HG02981 (cell line): Measurements from ENCODE around the gene TMEM45B.
"Not testable (repeated sequence)": the region's sequence is repeated elsewhere in the genome, so short reads cannot be mapped to it uniquely, and the experiment has no call there.

Experiments
- ATAC-seq: cut with Tn5 transposase; IDR thresholded peaks from one replicate; pipeline ENCODE4 v1.9.1; 2021; ENCODE audit warnings: mild to moderate bottlenecking, moderate library complexity; ENCODE audit not compliant: unreplicated experiment

Gene TMEM45B

GRCh38 chr11:129815596-129816461, at the start of gene TMEM45B:
TSS of gene TMEM45B (plus strand) at chr11:129815848. CDS start at chr11:129852483, 36,635 bp downstream.
- no peak for ATAC-seq

- ATAC-seq: no peak
Observed at GRCh38 chr11:129766898-129767604, 48.6 kb upstream of the TMEM45B start.

GRCh38 chr11:129767827-129768226, 47.8 kb upstream of the TMEM45B start:
- no peak for ATAC-seq

DNA sequence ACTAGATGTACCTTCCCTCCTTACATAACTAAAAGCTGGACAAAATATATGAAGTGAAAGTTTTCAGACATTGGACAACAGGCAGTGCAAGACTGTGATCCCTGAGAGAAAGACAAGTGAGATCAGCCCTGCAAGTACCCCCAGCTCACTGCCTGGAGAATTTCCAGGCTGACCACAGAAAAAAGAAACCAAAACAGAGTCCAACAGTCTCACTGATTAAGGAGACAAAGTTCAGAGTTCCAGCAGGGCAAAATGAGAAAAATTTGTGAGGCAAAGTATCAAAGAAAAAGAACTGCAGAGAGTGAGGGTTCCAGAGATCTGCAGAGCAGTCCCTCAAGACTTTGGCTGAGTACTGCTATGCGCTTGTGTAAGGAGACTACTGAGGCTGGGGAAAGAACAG, 47.3 kb upstream of the TMEM45B start:
- no peak for ATAC-seq

DNA sequence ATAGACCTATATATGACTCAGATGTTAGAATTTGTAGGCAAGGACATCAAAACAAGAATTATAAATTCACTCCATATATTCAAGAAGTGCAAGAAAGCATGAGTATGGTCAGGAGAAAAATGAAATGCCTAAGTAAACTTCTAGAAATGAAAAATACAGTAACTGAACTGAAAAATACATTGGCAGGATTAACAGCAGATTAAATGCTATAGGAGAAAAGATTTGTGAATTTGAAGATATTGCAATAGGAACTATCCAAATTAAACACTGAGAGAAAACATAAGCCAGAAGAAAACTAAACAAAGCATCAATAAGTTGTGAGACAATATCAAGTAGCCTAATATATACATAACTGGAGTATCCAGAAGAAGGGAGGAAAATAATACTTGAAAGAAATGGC, 46.6 kb upstream of the TMEM45B start:
- ATAC-seq: no peak

- ATAC-seq: no peak
Observed at GRCh38 chr11:129770993-129771392, 44.7 kb upstream of the TMEM45B start.

- ATAC-seq: not testable (repeated sequence)
Observed at GRCh38 chr11:129771456-129771855, 44.2 kb upstream of the TMEM45B start.

GRCh38 chr11:129778877-129779276, 36.8 kb upstream of the TMEM45B start:
- no peak for ATAC-seq

DNA sequence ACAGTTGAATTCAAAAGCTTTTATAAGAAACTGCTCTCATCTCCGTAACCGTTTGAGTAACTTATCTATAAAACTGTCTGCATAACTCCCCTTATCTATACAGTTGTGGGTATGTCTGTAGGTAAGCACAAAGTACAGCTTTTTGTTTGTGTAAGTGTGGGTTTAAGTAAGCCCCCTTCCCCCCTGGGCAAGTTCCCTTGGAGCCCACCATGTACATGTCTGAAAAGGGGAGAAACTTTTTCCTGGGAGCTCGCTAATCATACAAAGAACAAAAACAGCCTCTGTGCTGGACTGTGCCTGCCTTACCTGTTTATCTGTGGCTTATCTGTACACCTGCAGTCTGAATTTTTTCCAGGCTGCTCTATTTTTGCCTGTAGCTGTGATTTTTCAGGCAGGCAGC, 36.3 kb upstream of the TMEM45B start:
- ATAC-seq: no peak

DNA sequence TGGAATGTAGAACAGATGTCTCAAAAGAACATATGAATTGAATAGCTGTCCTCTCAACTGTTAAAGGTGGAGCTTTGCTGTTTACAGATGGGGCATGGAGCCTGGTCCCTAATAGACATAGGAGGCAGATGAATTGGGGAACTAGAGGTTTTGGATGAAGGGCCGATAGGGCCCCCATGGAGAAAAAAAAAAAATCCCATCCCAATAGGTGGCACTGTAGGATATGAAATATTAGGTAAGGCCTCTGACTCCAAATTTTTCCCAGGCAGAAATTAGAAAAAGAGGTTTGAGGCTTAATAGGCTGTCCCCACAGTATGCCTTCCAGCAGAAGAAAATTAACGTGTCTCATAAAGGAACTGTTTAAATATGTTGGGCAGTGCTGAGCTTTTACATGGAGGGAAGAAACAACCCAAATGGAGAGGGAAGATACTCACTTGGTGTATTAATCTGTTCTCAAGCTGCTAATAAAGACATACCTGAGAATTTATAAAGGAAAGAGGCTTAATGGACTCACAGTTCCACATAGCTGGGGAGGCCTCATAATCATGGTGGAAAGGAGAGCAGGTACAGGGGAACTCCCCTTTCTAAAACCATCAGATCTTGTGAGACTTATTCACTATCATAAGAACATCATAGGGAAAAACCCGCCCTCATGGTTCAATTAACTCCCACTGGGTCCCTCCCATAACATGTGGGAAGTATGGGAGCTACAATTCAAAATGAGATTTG, 30.1 kb upstream of the TMEM45B start:
- ATAC-seq: no peak

- ATAC-seq: not testable (repeated sequence)
Observed at GRCh38 chr11:129786112-129786416, 29.6 kb upstream of the TMEM45B start.

DNA sequence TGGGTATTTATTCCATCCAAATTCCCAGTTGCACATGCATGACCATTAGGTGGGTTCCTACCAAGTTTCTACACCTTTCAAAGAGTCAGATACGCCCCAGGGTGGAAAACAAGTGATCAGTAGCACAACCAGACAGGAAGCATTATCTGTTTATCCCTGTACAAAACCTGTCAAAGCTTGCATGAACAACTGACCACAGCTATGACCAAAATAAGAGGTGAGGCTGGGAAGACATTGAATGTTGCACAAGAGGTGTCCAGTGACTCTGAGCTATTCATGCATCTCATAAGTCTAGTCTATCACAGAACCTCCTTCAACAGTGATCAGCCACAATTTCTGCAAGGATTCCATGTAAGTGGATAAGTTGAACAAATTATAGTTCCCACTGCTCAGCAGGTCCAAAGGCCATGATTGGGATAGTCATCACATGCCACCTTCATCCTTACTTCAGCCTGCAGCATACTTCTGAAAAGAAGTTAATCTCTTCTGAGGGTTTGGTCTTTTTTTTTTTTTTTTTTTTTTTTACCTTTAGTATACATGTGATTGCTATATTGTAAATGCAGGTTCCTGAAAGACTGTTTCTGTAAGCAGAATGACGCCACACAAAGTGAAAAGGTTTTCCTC, 28.0 kb upstream of the TMEM45B start:
- no peak for ATAC-seq

- ATAC-seq: no peak
Observed at GRCh38 chr11:129788278-129788677, 27.4 kb upstream of the TMEM45B start.

DNA sequence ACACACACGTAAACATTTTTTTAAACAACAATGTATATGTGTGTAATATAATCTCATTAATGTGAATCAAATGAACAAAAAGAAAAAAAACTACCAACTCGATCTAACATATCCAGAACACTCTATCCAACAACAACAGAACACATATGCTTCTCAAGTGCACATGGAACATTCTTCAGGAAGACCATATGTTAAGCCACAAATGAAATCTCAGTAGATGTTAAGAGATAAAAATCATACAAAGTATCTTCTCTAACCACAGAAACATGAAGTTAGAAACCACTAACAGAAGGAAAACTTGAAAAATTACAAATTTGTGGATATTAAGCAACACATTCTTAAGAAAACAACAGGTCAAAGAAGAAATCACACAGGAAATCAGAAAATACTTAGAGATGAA, 25.5 kb upstream of the TMEM45B start:
- ATAC-seq: no peak

- no peak for ATAC-seq
Observed at GRCh38 chr11:129791515-129791914, 24.1 kb upstream of the TMEM45B start.

DNA sequence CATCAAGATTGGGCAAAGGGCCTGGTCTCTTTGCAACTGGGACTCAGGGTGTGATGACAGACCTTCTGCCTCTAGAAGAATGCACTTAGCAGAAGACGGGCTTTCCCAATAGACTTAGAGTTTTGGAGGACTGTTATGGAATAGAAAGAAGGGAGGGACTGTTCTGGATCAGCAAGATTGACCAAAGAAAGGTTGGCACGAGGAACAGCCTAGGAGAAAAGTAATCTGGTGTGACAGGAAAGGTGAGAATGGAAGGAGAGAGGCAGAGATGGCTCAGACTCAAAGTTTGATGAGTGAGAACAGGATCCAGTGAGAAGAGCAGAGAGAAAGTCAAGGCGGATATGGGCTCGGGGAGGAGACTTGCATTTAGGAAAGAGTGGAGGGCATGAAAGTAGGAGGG, 23.0 kb upstream of the TMEM45B start:
- ATAC-seq: no peak

DNA sequence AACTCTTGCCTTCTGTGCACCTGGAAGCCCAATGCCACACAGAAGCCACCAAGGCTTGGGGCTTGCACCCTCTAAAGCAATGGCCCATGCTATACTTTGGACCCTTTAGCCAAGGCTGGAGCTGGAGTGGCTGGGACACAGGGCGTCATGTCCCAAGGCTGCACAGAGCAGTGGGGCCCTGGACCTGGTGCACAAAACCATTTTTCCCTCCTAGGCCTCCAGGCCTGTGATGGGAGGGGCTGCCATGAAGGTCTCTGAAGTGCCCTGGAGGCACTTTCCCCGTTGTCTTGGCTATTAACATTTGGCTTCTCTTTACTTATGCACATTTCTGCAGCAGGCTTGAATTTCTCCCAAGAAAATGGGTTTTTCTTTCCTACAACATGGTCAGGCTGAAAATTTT, 20.6 kb upstream of the TMEM45B start:
- ATAC-seq: no peak

GRCh38 chr11:129798212-129798611, 17.4 kb upstream of the TMEM45B start:
- ATAC-seq: no peak

DNA sequence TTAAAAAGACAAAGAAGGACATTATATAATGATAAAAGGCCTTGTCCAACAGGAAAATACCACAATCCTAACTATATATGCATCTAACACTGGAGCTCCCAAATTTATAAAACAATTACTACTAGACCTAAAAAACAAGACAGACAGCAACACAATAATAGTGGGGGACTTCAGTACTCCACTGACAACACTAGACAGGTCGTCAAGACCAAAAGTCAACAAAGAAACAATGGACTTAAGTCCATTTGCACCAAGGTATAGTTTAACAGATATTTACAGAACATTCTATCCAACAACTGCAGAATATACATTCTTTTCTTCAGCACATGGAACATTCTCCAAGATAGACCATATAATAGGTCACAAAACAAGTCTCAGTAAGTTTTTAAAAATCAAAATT, 15.5 kb upstream of the TMEM45B start:
- ATAC-seq: not testable (repeated sequence)

DNA sequence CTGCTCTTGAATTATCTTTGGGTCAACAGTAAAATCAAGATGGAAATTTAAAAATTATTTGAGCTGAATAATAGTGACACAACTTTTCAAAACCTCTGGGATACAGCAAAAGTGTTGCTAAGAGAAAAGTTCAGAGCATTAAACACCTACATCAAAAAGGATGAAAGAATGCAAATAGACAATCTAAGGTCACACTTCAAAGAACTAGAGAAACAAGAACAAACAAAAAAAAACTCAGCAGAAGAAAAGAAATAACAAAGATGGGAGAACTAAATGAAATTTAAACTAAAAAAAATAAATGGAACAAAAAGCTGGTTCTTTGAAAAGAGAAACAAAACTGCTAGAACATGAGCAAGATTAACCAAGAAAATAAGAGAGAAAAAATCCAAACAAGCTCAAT, 15.0 kb upstream of the TMEM45B start:
- ATAC-seq: no peak

- ATAC-seq: no peak
Observed at GRCh38 chr11:129803533-129803932, 12.1 kb upstream of the TMEM45B start.
